NCI-H526 treated with DMSO at 0.1 percent for 48 hours (cell line): ENCODE measurements around the gene AMIGO1.
A peak's percentile ranks its signal among the peaks of the same experiment; 100 is the strongest.
"Not testable (repeated sequence)": the region's sequence is repeated elsewhere in the genome, so short reads cannot be mapped to it uniquely, and the experiment has no call there.

ENCODE experiments used
- DNase-seq: peaks from one replicate; lab custom pipeline; 2025; lab: John Stamatoyannopoulos, UW

AMIGO1 gene

GRCh38 chr1:109483672-109484518 lies 25.6 kb downstream of the AMIGO1 start, which contains the start of gene ATXN7L2:
TSS of gene ATXN7L2 (plus strand) at chr1:109483905. CDS start at chr1:109483954, 49 bp downstream.
- DNase-seq: peak; percentile 91

GRCh38 chr1:109482791-109483671 lies 26.5 kb downstream of the AMIGO1 start:
- DNase-seq: peak; percentile 87

- DNase-seq: no peak
These were observed 27.3 kb downstream of the AMIGO1 start for GRCh38 chr1:109482242-109482641.

- no peak for DNase-seq
These were observed 27.9 kb downstream of the AMIGO1 start for GRCh38 chr1:109481646-109482045.

GRCh38 chr1:109479901-109480300 lies 29.6 kb downstream of the AMIGO1 start:
- DNase-seq: no peak

GRCh38 chr1:109479311-109479710 lies 30.2 kb downstream of the AMIGO1 start:
- no peak for DNase-seq

GRCh38 chr1:109478806-109479205 lies 30.7 kb downstream of the AMIGO1 start:
- no peak for DNase-seq

GRCh38 chr1:109477821-109478220 lies 31.7 kb downstream of the AMIGO1 start:
- no peak for DNase-seq

GRCh38 chr1:109476825-109477224 lies 32.7 kb downstream of the AMIGO1 start:
- DNase-seq: no peak

GRCh38 chr1:109475261-109475660 lies 34.3 kb downstream of the AMIGO1 start:
- no peak for DNase-seq

GRCh38 chr1:109474697-109475096 lies 34.8 kb downstream of the AMIGO1 start:
- no peak for DNase-seq

- not testable (repeated sequence) for DNase-seq
These were observed 36.1 kb downstream of the AMIGO1 start for GRCh38 chr1:109473284-109474057.

GRCh38 chr1:109472779-109473178 lies 36.7 kb downstream of the AMIGO1 start:
- DNase-seq: no peak

- no peak for DNase-seq
These were observed 39.3 kb downstream of the AMIGO1 start for GRCh38 chr1:109470245-109470644.

- DNase-seq: no peak
These were observed 40.6 kb downstream of the AMIGO1 start for GRCh38 chr1:109468903-109469302.

- no peak for DNase-seq
These were observed 41.5 kb downstream of the AMIGO1 start for GRCh38 chr1:109468061-109468460.

- DNase-seq: no peak
These were observed 42.2 kb downstream of the AMIGO1 start for GRCh38 chr1:109467301-109467777.

- DNase-seq: no peak
These were observed 42.9 kb downstream of the AMIGO1 start, which contains the start of gene SYPL2 for GRCh38 chr1:109466452-109467300. TSS of gene SYPL2 (plus strand) at chr1:109466546. CDS start at chr1:109466844, 298 bp downstream.

GRCh38 chr1:109466125-109466451 lies 43.4 kb downstream of the AMIGO1 start:
- DNase-seq: no peak

GRCh38 chr1:109457819-109458218 lies 51.7 kb downstream of the AMIGO1 start:
- no peak for DNase-seq
